Mesenchymal stem cell (in vitro differentiated cells and primary cell): ENCODE measurements around the gene CD37.
A peak's percentile ranks its signal among the peaks of the same experiment; 100 is the strongest.

Experiments used
- DNase-seq: peaks from one replicate; pipeline ENCODE4 v3.0.0-alpha.2; 2013
- H2AFZ ChIP-seq: one replicate; pipeline ENCODE4 v1.6.1; 2013; ENCODE audit warnings: low read depth, mild to moderate bottlenecking, control low read depth, inconsistent platforms, low read length, moderate library complexity
- H2AK5ac ChIP-seq: 2 replicates; pipeline ENCODE4 v1.6.1; 2013; ENCODE audit warnings: low read length, moderate library complexity, mild to moderate bottlenecking, inconsistent platforms; ENCODE audit not compliant: severe bottlenecking
- H2BK120ac ChIP-seq: one replicate; pipeline ENCODE4 v1.6.1; 2013; ENCODE audit warnings: low read depth, mild to moderate bottlenecking, inconsistent platforms, low read length, moderate library complexity
- H2BK12ac ChIP-seq, 2 experiments: one replicate each; pipeline ENCODE4 v1.6.1; 2013; ENCODE audit warnings: inconsistent platforms in 2 of 2, low read length in 2 of 2, mild to moderate bottlenecking in 2 of 2, moderate library complexity in 2 of 2, control low read depth in 1 of 2
- H2BK15ac ChIP-seq: one replicate; pipeline ENCODE4 v1.6.1; 2013; ENCODE audit warnings: mild to moderate bottlenecking, low read depth, inconsistent platforms; ENCODE audit not compliant: poor library complexity, severe bottlenecking
- H2BK5ac ChIP-seq: 2 replicates; pipeline ENCODE4 v1.6.1; 2013; ENCODE audit warnings: low read depth, mild to moderate bottlenecking, low read length, control low read depth, inconsistent platforms; ENCODE audit not compliant: poor library complexity, severe bottlenecking
- H3K14ac ChIP-seq, 2 experiments: one replicate each; pipeline ENCODE4 v1.6.1; 2013; ENCODE audit warnings: inconsistent platforms in 2 of 2, low read length in 2 of 2, control low read depth in 1 of 2, mild to moderate bottlenecking in 1 of 2, moderate library complexity in 1 of 2
- H3K18ac ChIP-seq, 2 experiments: one replicate each; pipeline ENCODE4 v1.6.1; 2013; ENCODE audit warnings: inconsistent platforms in 2 of 2, low read length in 2 of 2, control low read depth in 1 of 2, low read depth in 1 of 2, mild to moderate bottlenecking in 1 of 2
- H3K23ac ChIP-seq, 2 experiments: one replicate each; pipeline ENCODE4 v1.6.1; 2013; ENCODE audit warnings: inconsistent platforms in 2 of 2, low read length in 2 of 2, mild to moderate bottlenecking in 2 of 2, moderate library complexity in 2 of 2, control low read depth in 1 of 2
- H3K27ac ChIP-seq: 2 replicates; pipeline ENCODE4 v1.5.1; 2013; ENCODE audit warnings: mild to moderate bottlenecking, moderate library complexity, low read length, control low read depth, inconsistent platforms; ENCODE audit not compliant: poor library complexity, severe bottlenecking
- H3K27me3 ChIP-seq, 2 experiments: 2 replicates each; pipeline versions ENCODE4 v1.6.1 to v1.7.0; 2013; ENCODE audit warnings: low read length in 2 of 2, mild to moderate bottlenecking in 2 of 2, moderate library complexity in 2 of 2, control low read depth in 1 of 2, inconsistent platforms in 1 of 2; ENCODE audit not compliant: control insufficient read depth in 1 of 2, insufficient read depth in 1 of 2
- H3K36me3 ChIP-seq, 2 experiments: 2 replicates each; pipeline versions ENCODE4 v1.6.1 to v1.7.0; 2013; ENCODE audit warnings: low read length in 2 of 2, control low read depth in 1 of 2, inconsistent platforms in 1 of 2, low read depth in 1 of 2, mild to moderate bottlenecking in 1 of 2; ENCODE audit not compliant: insufficient read depth in 2 of 2, control insufficient read depth in 1 of 2
- H3K4ac ChIP-seq, 2 experiments: one replicate each; pipeline ENCODE4 v1.6.1; 2013; ENCODE audit warnings: inconsistent platforms in 2 of 2, low read length in 2 of 2, mild to moderate bottlenecking in 2 of 2, moderate library complexity in 2 of 2, control low read depth in 1 of 2, low read depth in 1 of 2
- H3K4me1 ChIP-seq: 2 replicates; pipeline ENCODE4 v1.6.1; 2013; ENCODE audit warnings: low read depth, low read length, control low read depth; ENCODE audit not compliant: control insufficient read depth, insufficient read depth
- H3K4me2 ChIP-seq: 2 replicates; pipeline ENCODE4 v1.6.1; 2013; ENCODE audit warnings: low read length, mild to moderate bottlenecking, inconsistent platforms; ENCODE audit not compliant: poor library complexity, severe bottlenecking
- H3K4me3 ChIP-seq, 2 experiments: 2 replicates each; pipeline versions ENCODE4 v1.5.1 to v1.7.0; 2013; ENCODE audit warnings: low read length in 2 of 2, mild to moderate bottlenecking in 2 of 2, control low read depth in 1 of 2, low read depth in 1 of 2; ENCODE audit not compliant: insufficient read depth in 1 of 2
- H3K79me1 ChIP-seq: replicated peaks from 2 replicates; pipeline ENCODE4 v1.6.1; 2013; ENCODE audit warnings: mild to moderate bottlenecking, control low read depth, low read length, inconsistent platforms; ENCODE audit not compliant: poor library complexity, severe bottlenecking
- H3K9ac ChIP-seq: 2 replicates; pipeline ENCODE4 v1.7.0; 2013; ENCODE audit warnings: mild to moderate bottlenecking, low read length, moderate library complexity
- H3K9me3 ChIP-seq: 2 replicates; pipeline ENCODE4 v1.7.0; 2013; ENCODE audit warnings: mild to moderate bottlenecking, low read length; ENCODE audit not compliant: control insufficient read depth
- H4K8ac ChIP-seq: one replicate; pipeline ENCODE4 v1.6.1; 2013; ENCODE audit warnings: inconsistent platforms, mild to moderate bottlenecking, low read length, moderate library complexity
- H4K91ac ChIP-seq: one replicate; pipeline ENCODE4 v1.6.1; 2013; ENCODE audit warnings: mild to moderate bottlenecking, low read length, inconsistent platforms
- WGBS: methylation state at CpG from one replicate; pipeline ENCODE4 v1.1.7; 2013; ENCODE audit warnings: mixed read lengths; 5-methylcytosine and 5-hydroxymethylcytosine counted together

The CD37 gene

GRCh38 chr19:49356382-49356781, 21.2 kb downstream of the CD37 start:
- no peak overlapping the region for H2AFZ ChIP-seq
- no peak overlapping the region for H2BK15ac ChIP-seq
- H3K18ac ChIP-seq, result peak overlapping the region in 1 of 2 experiments; percentile 44
- H3K4ac ChIP-seq, result no peak overlapping the region
- H2BK5ac ChIP-seq, result no peak overlapping the region
- peaks cover 44% of the 10 kb centered on the region for H3K79me1 ChIP-seq
- H3K9me3 ChIP-seq, result no peaks in the 10 kb centered on the region
- no peak overlapping the region for H4K8ac ChIP-seq
- H3K4me3 ChIP-seq, result no peak overlapping the region
- DNase-seq, result no peak
- H3K4me2 ChIP-seq, result no peak overlapping the region
- no peak overlapping the region for H2BK120ac ChIP-seq
- H3K27ac ChIP-seq, result no peak overlapping the region
- H2AK5ac ChIP-seq, result no peak overlapping the region
- H3K4me1 ChIP-seq, result peaks cover 24% of the 10 kb centered on the region
- H3K23ac ChIP-seq, result no peak overlapping the region
- WGBS, result 70% methylated on average over 4 of the region's 7 CpGs
- peaks cover 34 to 81% of the 10 kb centered on the region in 2 experiments for H3K36me3 ChIP-seq
- H3K27me3 ChIP-seq, result no peaks in the 10 kb centered on the region
- H4K91ac ChIP-seq, result peak overlapping the region; percentile 20
- no peak overlapping the region for H3K9ac ChIP-seq
- H3K14ac ChIP-seq, result peak overlapping the region in 1 of 2 experiments; percentile 42
- no peak overlapping the region for H2BK12ac ChIP-seq

GRCh38 chr19:49357186-49357585, 22.0 kb downstream of the CD37 start:
- H2AFZ ChIP-seq, result no peak overlapping the region
- no peak overlapping the region for H4K8ac ChIP-seq
- no peak overlapping the region for H2BK5ac ChIP-seq
- peaks cover 24% of the 10 kb centered on the region for H3K4me1 ChIP-seq
- H2BK12ac ChIP-seq, result no peak overlapping the region
- no peaks in the 10 kb centered on the region for H3K27me3 ChIP-seq
- no peak overlapping the region for H3K23ac ChIP-seq
- no peak overlapping the region for H3K4me2 ChIP-seq
- 96% methylated on average over 9 of the region's 9 CpGs for WGBS
- H3K9me3 ChIP-seq, result no peaks in the 10 kb centered on the region
- no peak overlapping the region for H3K4me3 ChIP-seq
- H3K18ac ChIP-seq, result no peak overlapping the region
- peaks cover 32 to 75% of the 10 kb centered on the region in 2 experiments for H3K36me3 ChIP-seq
- H4K91ac ChIP-seq, result no peak overlapping the region
- no peak for DNase-seq
- no peak overlapping the region for H3K4ac ChIP-seq
- H2AK5ac ChIP-seq, result no peak overlapping the region
- no peak overlapping the region for H3K9ac ChIP-seq
- no peak overlapping the region for H2BK15ac ChIP-seq
- H2BK120ac ChIP-seq, result no peak overlapping the region
- H3K79me1 ChIP-seq, result peaks cover 41% of the 10 kb centered on the region
- no peak overlapping the region for H3K27ac ChIP-seq
- H3K14ac ChIP-seq, result no peak overlapping the region

- H2BK5ac ChIP-seq, result no peak overlapping the region
- H4K8ac ChIP-seq, result no peak overlapping the region
- peak overlapping the region in 1 of 2 experiments; percentile 15 for H3K4ac ChIP-seq
- H2BK15ac ChIP-seq, result no peak overlapping the region
- H3K9me3 ChIP-seq, result no peaks in the 10 kb centered on the region
- peaks cover 28% of the 10 kb centered on the region for H3K4me1 ChIP-seq
- no peak overlapping the region for H2BK120ac ChIP-seq
- no peaks in the 10 kb centered on the region for H3K27me3 ChIP-seq
- H3K36me3 ChIP-seq, result peaks cover 23 to 45% of the 10 kb centered on the region in 2 experiments
- no peak overlapping the region for H3K27ac ChIP-seq
- no peak overlapping the region for H3K14ac ChIP-seq
- H2AK5ac ChIP-seq, result peak overlapping the region; percentile 76
- H2AFZ ChIP-seq, result no peak overlapping the region
- H3K79me1 ChIP-seq, result peaks cover 31% of the 10 kb centered on the region
- no peak overlapping the region for H4K91ac ChIP-seq
- WGBS, result 87% methylated on average over 12 of the region's 17 CpGs
- H3K9ac ChIP-seq, result no peak overlapping the region
- no peak overlapping the region for H2BK12ac ChIP-seq
- peak overlapping the region; percentile 72 for H3K4me2 ChIP-seq
- H3K23ac ChIP-seq, result no peak overlapping the region
- peak; percentile 13 for DNase-seq
- H3K4me3 ChIP-seq, result no peak overlapping the region
- peak overlapping the region in 1 of 2 experiments; percentile 97 for H3K18ac ChIP-seq
These were observed 24.9 kb downstream of the CD37 start for GRCh38 chr19:49359851-49360820.

GRCh38 chr19:49361438-49362047, 26.3 kb downstream of the CD37 start:
- Histone ChIP-seq H3K18ac (peak overlapping the region; percentile 92 to 100), H4K91ac (peak overlapping the region; percentile 97), H3K36me3 (peaks cover 17 to 34% of the 10 kb centered on the region in 2 experiments), H2BK15ac (peak overlapping the region; percentile 94), H3K23ac (peak overlapping the region in 1 of 2 experiments; percentile 75), H3K9me3 (no peaks in the 10 kb centered on the region), H2BK12ac (peak overlapping the region; percentile 72 to 93), H3K4ac (peak overlapping the region; percentile 100), H3K14ac (peak overlapping the region in 1 of 2 experiments; percentile 98), H2AFZ (peak overlapping the region; percentile 23), H3K4me2 (peak overlapping the region; percentile 79), H2AK5ac (peak overlapping the region; percentile 93), H3K9ac (peak overlapping the region; percentile 93), H3K4me1 (peaks cover 24% of the 10 kb centered on the region), H3K79me1 (peaks cover 21% of the 10 kb centered on the region), H2BK5ac (peak overlapping the region; percentile 84), H2BK120ac (peak overlapping the region; percentile 97), H4K8ac (peak overlapping the region; percentile 100), H3K4me3 (peak overlapping the region; percentile 83 to 90), H3K27me3 (no peaks in the 10 kb centered on the region), H3K27ac (peak overlapping the region; percentile 96)
- 0% methylated on average over 27 of the region's 27 CpGs for WGBS
- peak; percentile 93 for DNase-seq
